Prostate gland (tissue), 2 donors: ENCODE measurements around the gene RIOX2. TPM values are rescaled to one million over a fixed set of nuclear protein-coding genes. Genes with fewer than 3 reads are reported as not detected.

ENCODE experiments used
- DNase-seq: peaks from one replicate; pipeline ENCODE4 v3.0.0-alpha.2; 2019; ENCODE audit warnings: low spot score
- H3K27ac ChIP-seq, 2 donors: fragments of 200-600 bp; sonication (generic); 2 replicates each; pipeline ENCODE4 v1.5.1; 2017 to 2019
- H3K27me3 ChIP-seq: fragments of 200-600 bp; sonication (generic); replicated peaks from 2 replicates; pipeline ENCODE4 v1.5.1; 2019; ENCODE audit not compliant: insufficient read depth
- H3K36me3 ChIP-seq, 2 donors: fragments of 200-600 bp; sonication (generic); 1 replicate in 1 of 2; 2 replicates in 1 of 2; pipeline versions ENCODE4 v1.5.1 to v1.8.1; 2017 to 2019
- H3K4me1 ChIP-seq: fragments of 200-600 bp; sonication (generic); replicated peaks from 2 replicates; pipeline ENCODE4 v1.5.1; 2019
- H3K4me3 ChIP-seq, 2 donors: fragments of 200-600 bp; sonication (generic); 2 replicates each; pipeline ENCODE4 v1.5.1; 2017 to 2019
- H3K9me3 ChIP-seq: fragments of 200-600 bp; sonication (generic); 2 replicates; pipeline ENCODE4 v1.5.1; 2017
- CTCF ChIP-seq, 4 experiments: fragments of 200-600 bp in 2 of 4; fragments of 450-650 bp in 2 of 4; sonication (generic) in 2 of 4; IDR thresholded peaks; 1 replicate in 3 of 4; 2 replicates in 1 of 4; pipeline ENCODE4 v1.5.1; 2016 to 2019; ENCODE audit warnings: antibody characterized with exemption in 4 of 4, mild to moderate bottlenecking in 2 of 4, moderate library complexity in 2 of 4
- POLR2A ChIP-seq: fragments of 450-650 bp; IDR thresholded peaks from one replicate; pipeline ENCODE4 v1.6.1; 2016; ENCODE audit warnings: antibody characterized with exemption, mild to moderate bottlenecking
- POLR2AphosphoS5 ChIP-seq: sonication (generic); formaldehyde crosslinking; IDR thresholded peaks from one replicate; pipeline ENCODE4 v1.6.1; 2017; ENCODE audit warnings: antibody characterized with exemption
- WGBS: methylation state at CpG from one replicate; pipeline ENCODE4 v1.1.5; 2018; 5-methylcytosine and 5-hydroxymethylcytosine counted together
- intact Hi-C: fragments of 100-400 bp; cut with DNase I; formaldehyde crosslinking; loops from one replicate; pipeline ENCODE4 v1.14.2; 2022
- total RNA-seq, 2 donors: library from RNA; depleted of rRNA; stranded (reverse); fragments of >200 nt; gene quantifications; one replicate each; pipeline ENCODE4 v1.1.0, GENCODE V29; 2016

The RIOX2 gene
- total RNA-seq, 2 donors from 2014 or later, result 18.1 to 20.2 TPM

GRCh38 chr3:97992547-97993173 is 20.4 kb upstream of the RIOX2 start:
- intact Hi-C loops, result no loop called here
- Histone ChIP-seq H3K4me1 (no peaks in the 10 kb centered on the region), H3K9me3 (no peaks in the 10 kb centered on the region), H3K4me3 (no peak overlapping the region), H3K27ac (no peak overlapping the region), H3K27me3 (no peaks in the 10 kb centered on the region), H3K36me3 (no peaks in the 10 kb centered on the region)
- no peak for TF ChIP-seq POLR2A
- 97% methylated on average over 2 of the region's 2 CpGs for WGBS
- no peak for DNase-seq

GRCh38 chr3:97991293-97991682 is 19.1 kb upstream of the RIOX2 start:
- Histone ChIP-seq H3K4me3 (no peak overlapping the region), H3K36me3 (no peaks in the 10 kb centered on the region), H3K9me3 (no peaks in the 10 kb centered on the region), H3K4me1 (no peaks in the 10 kb centered on the region), H3K27ac (no peak overlapping the region), H3K27me3 (no peaks in the 10 kb centered on the region)
- intact Hi-C loops, result no loop called here
- TF ChIP-seq POLR2AphosphoS5 (no peak), CTCF (IDR thresholded peaks at IDR 0.05) (no peak), POLR2A (no peak)
- no peak for DNase-seq
- 23% methylated on average over 5 of the region's 5 CpGs for WGBS

GRCh38 chr3:97990624-97991292 is 18.5 kb upstream of the RIOX2 start:
- no peak for TF ChIP-seq POLR2AphosphoS5
- TF ChIP-seq POLR2A, result no peak
- TF ChIP-seq CTCF (IDR thresholded peaks at IDR 0.05), result no peak

GRCh38 chr3:97988784-97989568 is 16.7 kb upstream of the RIOX2 start:
- DNase-seq, result no peak
- no peak overlapping the region for H3K4me3 ChIP-seq
- intact Hi-C loops, result no loop called here

More at GRCh38 chr3:97990624-97991292, 18.5 kb upstream of the RIOX2 start:
- Histone ChIP-seq H3K27ac (no peak overlapping the region), H3K4me3 (no peak overlapping the region), H3K9me3 (no peaks in the 10 kb centered on the region), H3K27me3 (no peaks in the 10 kb centered on the region), H3K36me3 (no peaks in the 10 kb centered on the region), H3K4me1 (no peaks in the 10 kb centered on the region)
- intact Hi-C loops, result no loop called here
- DNase-seq, result no peak
- 13% methylated on average over 2 of the region's 2 CpGs for WGBS

More at GRCh38 chr3:97988784-97989568, 16.7 kb upstream of the RIOX2 start:
- H3K27me3 ChIP-seq, result no peaks in the 10 kb centered on the region
- no peaks in the 10 kb centered on the region for H3K36me3 ChIP-seq
- no peaks in the 10 kb centered on the region for H3K9me3 ChIP-seq
- no peaks in the 10 kb centered on the region for H3K4me1 ChIP-seq
- TF ChIP-seq CTCF (IDR thresholded peaks at IDR 0.05) (no peak), POLR2AphosphoS5 (no peak), POLR2A (no peak)
- over 99% methylated on average over 3 of the region's 3 CpGs for WGBS
- H3K27ac ChIP-seq, result no peak overlapping the region
